PFSK-1 (cell line): ENCODE data around the gene PHOX2B.

Source experiments
- FOXP2 ChIP-seq: optimal IDR thresholded peaks from 2 replicates; pipeline ENCODE3; 2011; ENCODE audit warnings: borderline replicate concordance, control low read depth, inconsistent platforms; ENCODE audit not compliant: insufficient read depth; ENCODE audit errors: extremely low read length, extremely low read depth
- POLR2AphosphoS5 ChIP-seq: IDR thresholded peaks from 2 replicates; pipeline ENCODE4 v1.6.1; 2012; ENCODE audit warnings: low read depth, mild to moderate bottlenecking, control low read depth, low read length, moderate library complexity
- SIN3A ChIP-seq: IDR thresholded peaks from 2 replicates; pipeline ENCODE4 v1.6.1; 2012; ENCODE audit warnings: mild to moderate bottlenecking, low read length, moderate library complexity, borderline replicate concordance; ENCODE audit not compliant: insufficient read depth
- TAF1 ChIP-seq: IDR thresholded peaks from 2 replicates; pipeline ENCODE4 v1.6.1; 2012; ENCODE audit warnings: low read length, control low read depth, borderline replicate concordance; ENCODE audit not compliant: insufficient read depth
- TF ChIP-seq, protein P1 (sequence below), 2 experiments: IDR thresholded peaks; 2 replicates each; pipeline versions ENCODE4 v1.6.1 to v1.8.0; 2011 to 2012; ENCODE audit warnings: low read depth in 2 of 2, low read length in 2 of 2, control low read depth in 1 of 2, inconsistent platforms in 1 of 2, mild to moderate bottlenecking in 1 of 2, moderate library complexity in 1 of 2; ENCODE audit not compliant: insufficient read depth in 1 of 2

The PHOX2B gene

GRCh38 chr4:41727861-41728572 is 20.5 kb downstream of the PHOX2B start:
- TF ChIP-seq SIN3A (no peak), TAF1 (no peak), FOXP2 (no peak), POLR2AphosphoS5 (no peak)
- TF ChIP-seq, protein P1, sequence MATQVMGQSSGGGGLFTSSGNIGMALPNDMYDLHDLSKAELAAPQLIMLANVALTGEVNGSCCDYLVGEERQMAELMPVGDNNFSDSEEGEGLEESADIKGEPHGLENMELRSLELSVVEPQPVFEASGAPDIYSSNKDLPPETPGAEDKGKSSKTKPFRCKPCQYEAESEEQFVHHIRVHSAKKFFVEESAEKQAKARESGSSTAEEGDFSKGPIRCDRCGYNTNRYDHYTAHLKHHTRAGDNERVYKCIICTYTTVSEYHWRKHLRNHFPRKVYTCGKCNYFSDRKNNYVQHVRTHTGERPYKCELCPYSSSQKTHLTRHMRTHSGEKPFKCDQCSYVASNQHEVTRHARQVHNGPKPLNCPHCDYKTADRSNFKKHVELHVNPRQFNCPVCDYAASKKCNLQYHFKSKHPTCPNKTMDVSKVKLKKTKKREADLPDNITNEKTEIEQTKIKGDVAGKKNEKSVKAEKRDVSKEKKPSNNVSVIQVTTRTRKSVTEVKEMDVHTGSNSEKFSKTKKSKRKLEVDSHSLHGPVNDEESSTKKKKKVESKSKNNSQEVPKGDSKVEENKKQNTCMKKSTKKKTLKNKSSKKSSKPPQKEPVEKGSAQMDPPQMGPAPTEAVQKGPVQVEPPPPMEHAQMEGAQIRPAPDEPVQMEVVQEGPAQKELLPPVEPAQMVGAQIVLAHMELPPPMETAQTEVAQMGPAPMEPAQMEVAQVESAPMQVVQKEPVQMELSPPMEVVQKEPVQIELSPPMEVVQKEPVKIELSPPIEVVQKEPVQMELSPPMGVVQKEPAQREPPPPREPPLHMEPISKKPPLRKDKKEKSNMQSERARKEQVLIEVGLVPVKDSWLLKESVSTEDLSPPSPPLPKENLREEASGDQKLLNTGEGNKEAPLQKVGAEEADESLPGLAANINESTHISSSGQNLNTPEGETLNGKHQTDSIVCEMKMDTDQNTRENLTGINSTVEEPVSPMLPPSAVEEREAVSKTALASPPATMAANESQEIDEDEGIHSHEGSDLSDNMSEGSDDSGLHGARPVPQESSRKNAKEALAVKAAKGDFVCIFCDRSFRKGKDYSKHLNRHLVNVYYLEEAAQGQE (IDR thresholded peaks at IDR 0.05; ENCODE audit: insufficient read depth in 1 of 2, low read depth in 2 of 2, low read length in 2 of 2): no peak

DNA sequence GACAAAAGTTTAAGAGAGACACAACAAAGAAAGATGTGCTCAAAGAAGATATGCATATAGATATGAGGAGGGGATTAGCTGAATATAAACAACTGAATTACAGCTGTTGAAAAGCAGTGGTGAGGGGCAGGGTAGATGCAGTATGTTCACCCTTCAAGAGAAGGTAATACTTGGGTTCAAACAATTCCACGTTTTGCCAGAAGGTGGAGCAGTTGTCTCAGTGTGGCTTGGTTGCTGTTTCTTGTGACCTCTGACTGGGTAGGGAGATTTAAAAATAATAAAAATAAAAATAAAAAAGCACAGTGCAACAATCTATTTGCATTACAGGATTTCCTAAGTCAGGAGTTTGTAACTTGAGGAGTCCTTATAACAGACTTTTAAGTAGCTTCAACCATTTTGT is 23.3 kb downstream of the PHOX2B start:
- TF ChIP-seq SIN3A: no peak
- TF ChIP-seq, protein P1 (IDR thresholded peaks at IDR 0.05; ENCODE audit: insufficient read depth in 1 of 2, low read depth in 2 of 2, low read length in 2 of 2): no peak
- TF ChIP-seq FOXP2: no peak
- no peak for TF ChIP-seq POLR2AphosphoS5
- TF ChIP-seq TAF1: no peak

GRCh38 chr4:41723286-41723685 is 25.2 kb downstream of the PHOX2B start:
- TF ChIP-seq, protein P1 (IDR thresholded peaks at IDR 0.05; ENCODE audit: insufficient read depth in 1 of 2, low read depth in 2 of 2, low read length in 2 of 2): no peak
- TF ChIP-seq SIN3A (no peak), POLR2AphosphoS5 (no peak), FOXP2 (no peak), TAF1 (no peak)

DNA sequence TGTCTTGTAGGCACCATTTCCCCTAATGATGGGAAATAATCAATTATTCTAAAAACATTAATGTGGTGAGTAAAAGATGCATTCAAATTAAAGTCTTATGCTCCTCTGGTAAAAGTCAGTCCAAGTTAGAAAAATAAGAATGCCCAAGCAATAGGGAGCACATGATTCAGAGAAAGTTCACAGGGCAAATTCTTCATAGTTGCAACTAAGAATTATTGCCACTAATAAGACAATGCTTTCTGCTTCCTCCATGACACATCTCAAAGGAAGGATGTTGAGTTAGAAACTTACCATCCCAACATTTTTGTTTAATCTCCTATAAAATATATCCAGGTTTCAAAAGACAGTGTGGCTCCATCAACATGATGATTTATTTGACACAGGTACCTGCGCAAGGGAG is 26.3 kb downstream of the PHOX2B start:
- TF ChIP-seq POLR2AphosphoS5 (no peak), FOXP2 (no peak)

DNA sequence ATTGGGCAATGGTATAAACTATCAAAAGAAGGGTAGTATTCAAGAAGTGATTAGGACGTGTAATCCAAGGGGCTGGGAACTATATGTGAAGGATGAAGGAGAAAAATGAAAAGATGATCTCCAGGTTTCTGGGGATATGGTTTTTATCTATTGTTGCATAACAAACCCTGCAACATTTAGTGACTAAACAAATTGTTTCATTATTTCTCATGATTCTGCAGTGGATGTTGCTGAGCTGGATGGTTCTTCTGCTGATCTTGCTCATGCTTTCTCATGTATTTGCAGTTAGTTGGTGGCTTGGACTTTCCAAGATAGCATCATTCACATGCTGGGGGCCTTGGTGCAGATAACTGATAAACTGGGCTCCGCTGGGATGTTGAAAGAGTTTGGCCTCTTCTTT is 29.1 kb downstream of the PHOX2B start:
- TF ChIP-seq POLR2AphosphoS5 (no peak), TAF1 (no peak), SIN3A (no peak), FOXP2 (no peak)
- TF ChIP-seq, protein P1 (IDR thresholded peaks at IDR 0.05; ENCODE audit: insufficient read depth in 1 of 2, low read depth in 2 of 2, low read length in 2 of 2): no peak
